CD14-positive monocyte (primary cell): ENCODE measurements around the gene CNNM2. TPM values are rescaled to one million over a fixed set of nuclear protein-coding genes. Genes with fewer than 3 reads are reported as not detected.

ENCODE experiments used
- DNase-seq, 3 donors: peaks; one replicate each; pipeline ENCODE4 v3.0.0-alpha.2; 2011 to 2022
- H2AFZ ChIP-seq: 2 replicates; pipeline ENCODE4 v1.6.0; 2012; ENCODE audit warnings: mild to moderate bottlenecking, low read depth, low read length, inconsistent platforms; ENCODE audit not compliant: insufficient read depth, poor library complexity, severe bottlenecking
- H3K27ac ChIP-seq, 2 donors: 1 replicate in 1 of 2; 2 replicates in 1 of 2; pipeline ENCODE4 v1.5.1; 2012 to 2013; ENCODE audit warnings: low read length in 2 of 2, control low read depth in 1 of 2, inconsistent platforms in 1 of 2, low read depth in 1 of 2, mild to moderate bottlenecking in 1 of 2
- H3K27me3 ChIP-seq, 2 donors: one replicate each; pipeline versions ENCODE4 v1.6.0 to v1.6.1; 2011 to 2013; ENCODE audit warnings: low read length in 2 of 2; ENCODE audit not compliant: control insufficient read depth in 2 of 2, insufficient read depth in 2 of 2
- H3K36me3 ChIP-seq, 2 donors: replicated peaks in 1 of 2; 1 replicate in 1 of 2; 2 replicates in 1 of 2; pipeline versions ENCODE4 v1.5.1 to v1.6.1; 2012 to 2013; ENCODE audit warnings: low read length in 2 of 2, control low read depth in 1 of 2, inconsistent platforms in 1 of 2, mild to moderate bottlenecking in 1 of 2; ENCODE audit not compliant: insufficient read depth in 2 of 2, control insufficient read depth in 1 of 2
- H3K4me1 ChIP-seq, 2 donors: 1 replicate in 1 of 2; 2 replicates in 1 of 2; pipeline versions ENCODE4 v1.5.1 to v1.6.1; 2012 to 2013; ENCODE audit warnings: low read length in 2 of 2, control low read depth in 1 of 2, inconsistent platforms in 1 of 2, mild to moderate bottlenecking in 1 of 2, moderate library complexity in 1 of 2; ENCODE audit not compliant: insufficient read depth in 2 of 2, control insufficient read depth in 1 of 2
- H3K4me2 ChIP-seq: replicated peaks from 2 replicates; pipeline ENCODE3; 2012; ENCODE audit warnings: low read length, moderate library complexity, mild to moderate bottlenecking; ENCODE audit not compliant: poor library complexity, severe bottlenecking; ENCODE audit errors: extremely low read depth
- H3K4me3 ChIP-seq, 3 experiments: fragments of 200-600 bp in 1 of 3; sonication (generic) in 1 of 3; replicated peaks in 1 of 3; 1 replicate in 2 of 3; 2 replicates in 1 of 3; pipeline ENCODE4 v1.5.1; 2011 to 2013; ENCODE audit warnings: low read length in 3 of 3, mild to moderate bottlenecking in 3 of 3, control low read depth in 2 of 3, low read depth in 2 of 3, inconsistent platforms in 1 of 3, moderate library complexity in 1 of 3
- H3K79me2 ChIP-seq: 2 replicates; pipeline ENCODE4 v1.6.0; 2012; ENCODE audit warnings: mild to moderate bottlenecking, control low read depth, inconsistent platforms, low read length, moderate library complexity; ENCODE audit not compliant: insufficient read depth
- H3K9ac ChIP-seq: 2 replicates; pipeline ENCODE4 v1.6.0; 2017; ENCODE audit warnings: low read length, mild to moderate bottlenecking; ENCODE audit not compliant: insufficient read depth, poor library complexity, severe bottlenecking
- H3K9me3 ChIP-seq, 2 donors: replicated peaks in 1 of 2; 1 replicate in 1 of 2; 2 replicates in 1 of 2; pipeline versions ENCODE4 v1.5.1 to v1.6.1; 2012 to 2013; ENCODE audit warnings: low read length in 2 of 2, control low read depth in 1 of 2; ENCODE audit not compliant: control insufficient read depth in 1 of 2, insufficient read depth in 1 of 2
- H4K20me1 ChIP-seq: 2 replicates; pipeline ENCODE4 v1.6.0; 2012; ENCODE audit warnings: mild to moderate bottlenecking, low read length, control low read depth, moderate library complexity; ENCODE audit not compliant: insufficient read depth
- H3K27ac Mint-ChIP-seq, 7 donors: one replicate each; pipeline ENCODE4 v1.8.0; 2020; ENCODE audit warnings: mild to moderate bottlenecking in 7 of 7, mixed read lengths in 7 of 7, moderate library complexity in 6 of 7, inconsistent platforms in 2 of 7
- H3K27me3 Mint-ChIP-seq, 3 donors: one replicate each; pipeline ENCODE4 v1.8.0; 2021 to 2022; ENCODE audit warnings: low read depth in 3 of 3, mild to moderate bottlenecking in 3 of 3, mixed read lengths in 3 of 3, moderate library complexity in 3 of 3, inconsistent platforms in 1 of 3
- H3K36me3 Mint-ChIP-seq, 2 donors: one replicate each; pipeline ENCODE4 v1.8.0; 2020; ENCODE audit warnings: mixed read lengths in 2 of 2, inconsistent platforms in 1 of 2, mild to moderate bottlenecking in 1 of 2
- H3K4me1 Mint-ChIP-seq: one replicate; pipeline ENCODE4 v1.8.0; 2020; ENCODE audit warnings: mild to moderate bottlenecking, mixed read lengths
- H3K4me3 Mint-ChIP-seq, 2 donors: one replicate each; pipeline ENCODE4 v1.8.0; 2020; ENCODE audit warnings: mild to moderate bottlenecking in 2 of 2, mixed read lengths in 2 of 2, moderate library complexity in 1 of 2
- H3K9me3 Mint-ChIP-seq, 7 donors: one replicate each; pipeline ENCODE4 v1.8.0; 2020 to 2022; ENCODE audit warnings: mixed read lengths in 7 of 7, mild to moderate bottlenecking in 6 of 7, moderate library complexity in 6 of 7, inconsistent platforms in 2 of 7
- CTCF ChIP-seq: fragments of 200-600 bp; IDR thresholded peaks from one replicate; pipeline ENCODE4 v1.8.0; 2022; ENCODE audit warnings: antibody characterized with exemption, mild to moderate bottlenecking
- WGBS: methylation state at CpG from one replicate; pipeline ENCODE4 v1.1.5; 2013; ENCODE audit warnings: missing lambda C conversion rate; ENCODE audit not compliant: insufficient coverage; 5-methylcytosine and 5-hydroxymethylcytosine counted together
- intact Hi-C, 2 donors: fragments of 100-400 bp; cut with micrococcal nuclease; formaldehyde crosslinking; loops; one replicate each; pipeline versions ENCODE4 v1.15.0 to v1.15.1; 2023
- polyA plus RNA-seq, 3 donors: library from polyadenylated mRNA; depleted of rRNA in 1 of 3; unstranded in 2 of 3; stranded (reverse) in 1 of 3; fragments of 300-500 nt in 2 of 3; fragments of >200 nt in 1 of 3; fragmentation: Illumina TruSeq in 2 of 3; gene quantifications; 1 replicate in 2 of 3; 2 replicates in 1 of 3; pipeline ENCODE4 v1.2.3, GENCODE V29; 2012 to 2021

The CNNM2 gene
- polyA plus RNA-seq, 3 donors: 1.6 to 3.8 (median 2.2) TPM

DNA sequence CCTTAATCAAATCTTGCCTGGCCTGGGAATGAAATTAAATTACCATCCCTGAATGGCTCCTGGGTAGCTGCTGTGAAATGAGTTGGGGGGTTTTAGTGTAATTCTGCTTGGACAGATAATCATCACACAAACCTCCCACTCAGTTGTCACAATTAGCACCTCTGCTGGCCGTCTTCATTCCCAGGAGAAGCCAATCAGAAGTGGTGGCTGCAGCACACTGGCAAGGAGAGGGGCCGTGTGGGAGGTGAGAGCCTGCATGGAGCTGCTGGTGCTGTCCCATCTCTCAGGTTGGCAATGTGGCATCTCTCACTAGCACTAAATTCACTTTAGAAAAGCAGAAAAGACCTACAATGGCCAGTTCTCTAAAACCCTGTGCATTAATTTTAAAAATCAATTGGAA lies 182.5 kb downstream of the CNNM2 start:
- H3K9me3 ChIP-seq: no peaks in the 10 kb centered on the region
- H3K4me1 Mint-ChIP-seq: no peaks in the 10 kb centered on the region
- no peak for DNase-seq
- no peaks in the 10 kb centered on the region for H3K9me3 Mint-ChIP-seq
- intact Hi-C loops: no loop called here
- peaks cover 77 to 85% of the 10 kb centered on the region in 2 donors for H3K36me3 Mint-ChIP-seq
- no peaks in the 10 kb centered on the region for H3K27me3 ChIP-seq
- no peak overlapping the region for H3K4me2 ChIP-seq
- no peaks in the 10 kb centered on the region for H3K4me1 ChIP-seq
- H3K27ac ChIP-seq: no peak overlapping the region
- WGBS: 100% methylated on average over 1 of the region's 2 CpGs
- H4K20me1 ChIP-seq: peaks cover 70% of the 10 kb centered on the region
- H2AFZ ChIP-seq: no peak overlapping the region
- H3K27ac Mint-ChIP-seq: peak overlapping the region in 1 of 7 donors; percentile 12
- TF ChIP-seq CTCF: no peak
- H3K27me3 Mint-ChIP-seq: peaks cover 0 to 2% (median 0%) of the 10 kb centered on the region in 3 donors
- peaks cover 90 to 99% of the 10 kb centered on the region in 2 donors for H3K36me3 ChIP-seq
- peaks cover 20% of the 10 kb centered on the region for H3K79me2 ChIP-seq
- H3K9ac ChIP-seq: no peak overlapping the region
- H3K4me3 Mint-ChIP-seq: no peak overlapping the region
- H3K4me3 ChIP-seq: no peak overlapping the region

GRCh38 chr10:103102195-103102594 lies 184.1 kb downstream of the CNNM2 start:
- Histone ChIP-seq H3K4me3 (no peak overlapping the region), H3K27ac (peak overlapping the region in 1 of 2 donors; percentile 53), H3K27me3 (no peaks in the 10 kb centered on the region), H4K20me1 (peaks cover 81% of the 10 kb centered on the region), H3K9ac (no peak overlapping the region), H3K9me3 (no peaks in the 10 kb centered on the region), H3K36me3 (peaks cover 93 to 100% of the 10 kb centered on the region in 2 donors), H3K4me1 (no peaks in the 10 kb centered on the region), H3K4me2 (no peak overlapping the region), H2AFZ (no peak overlapping the region), H3K79me2 (peaks cover 32% of the 10 kb centered on the region)
- no peaks in the 10 kb centered on the region for H3K4me1 Mint-ChIP-seq
- WGBS: 92% methylated on average over 1 of the region's 3 CpGs
- TF ChIP-seq CTCF: no peak
- intact Hi-C loops: no loop called here
- H3K27ac Mint-ChIP-seq: peak overlapping the region in 4 of 7 donors; percentile 6 to 55 (median 30)
- no peaks in the 10 kb centered on the region for H3K9me3 Mint-ChIP-seq
- peaks cover 73 to 84% of the 10 kb centered on the region in 2 donors for H3K36me3 Mint-ChIP-seq
- no peak overlapping the region for H3K4me3 Mint-ChIP-seq
- DNase-seq: no peak
- peaks cover 0 to 2% (median 0%) of the 10 kb centered on the region in 3 donors for H3K27me3 Mint-ChIP-seq
